Middle frontal gyrus (tissue), 1 donor: ENCODE results near the gene TEX14.
"Not testable (repeated sequence)": the region's sequence is repeated elsewhere in the genome, so short reads cannot be mapped to it uniquely, and the experiment has no call there.

Source experiments
- DNase-seq: peaks from one replicate; pipeline ENCODE4 v3.0.0-alpha.2; 2015; ENCODE audit warnings: low spot score; ENCODE audit errors: extremely low spot score

TEX14 gene

GRCh38 chr17:58568044-58568799 lies 123.6 kb downstream of the TEX14 start:
- no peak for DNase-seq

- no peak for DNase-seq
Observed at GRCh38 chr17:58565389-58566311, 126.2 kb downstream of the TEX14 start.

- DNase-seq: no peak
Observed at GRCh38 chr17:58564971-58565370, 126.9 kb downstream of the TEX14 start.

GRCh38 chr17:58564243-58564642 lies 127.6 kb downstream of the TEX14 start:
- DNase-seq: no peak

GRCh38 chr17:58560511-58560910 lies 131.3 kb downstream of the TEX14 start:
- no peak for DNase-seq

GRCh38 chr17:58557981-58558380 lies 133.9 kb downstream of the TEX14 start:
- no peak for DNase-seq

GRCh38 chr17:58556833-58557250 lies 135.0 kb downstream of the TEX14 start:
- DNase-seq: no peak

- not testable (repeated sequence) for DNase-seq
Observed at GRCh38 chr17:58555109-58555508, 136.7 kb downstream of the TEX14 start.

GRCh38 chr17:58541249-58541648 lies 150.6 kb downstream of the TEX14 start:
- no peak for DNase-seq

GRCh38 chr17:58539698-58540097 lies 152.1 kb downstream of the TEX14 start:
- no peak for DNase-seq

- no peak for DNase-seq
Observed at GRCh38 chr17:58538811-58539409, 152.9 kb downstream of the TEX14 start.

GRCh38 chr17:58537266-58537665 lies 154.6 kb downstream of the TEX14 start:
- no peak for DNase-seq

GRCh38 chr17:58536542-58536941 lies 155.3 kb downstream of the TEX14 start:
- DNase-seq: no peak

GRCh38 chr17:58535431-58535830 lies 156.4 kb downstream of the TEX14 start:
- no peak for DNase-seq

- DNase-seq: no peak
Observed at GRCh38 chr17:58534901-58535421, 156.9 kb downstream of the TEX14 start.

- DNase-seq: no peak
Observed at GRCh38 chr17:58534331-58534730, 157.5 kb downstream of the TEX14 start.

- no peak for DNase-seq
Observed at GRCh38 chr17:58533616-58534188, 158.1 kb downstream of the TEX14 start.

GRCh38 chr17:58532555-58532951 lies 159.3 kb downstream of the TEX14 start:
- no peak for DNase-seq

GRCh38 chr17:58531661-58532554 lies 159.9 kb downstream of the TEX14 start:
- peak; percentile 80 for DNase-seq

GRCh38 chr17:58531122-58531521 lies 160.7 kb downstream of the TEX14 start:
- no peak for DNase-seq
